Activated CD4-positive, alpha-beta T cell treated with anti-CD3 and anti-CD28 coated beads for 36 hours (primary cell): ENCODE data around the gene SEL1L2. TPM values are rescaled to one million over a fixed set of nuclear protein-coding genes. Genes with fewer than 3 reads are reported as not detected.

ENCODE experiments used
- ATAC-seq: fragments of 200-7000 bp; cut with Tn5 transposase; one replicate; pipeline ENCODE4 v1.10.0; 2021; ENCODE audit warnings: mild to moderate bottlenecking, moderate library complexity
- CTCF ChIA-PET: fragments of 350-600 bp; sonication (Branson Sonifier 250); formaldehyde crosslinking; loops from one replicate; lab custom pipeline; 2021; ENCODE audit warnings: antibody characterized with exemption; lab: Charles Lee
- POLR2A ChIA-PET: fragments of 350-600 bp; sonication (Branson Sonifier 250); formaldehyde crosslinking; loops from one replicate; lab custom pipeline; 2021; ENCODE audit warnings: antibody characterized with exemption, inconsistent platforms; lab: Charles Lee
- DNase-seq: peaks from one replicate; pipeline ENCODE4 v3.0.0-alpha.2; 2020
- H3K27ac Mint-ChIP-seq: one replicate; pipeline ENCODE4 v1.8.0; 2021; ENCODE audit warnings: mixed read lengths
- H3K27me3 Mint-ChIP-seq: one replicate; pipeline ENCODE4 v1.8.0; 2021; ENCODE audit warnings: mixed read lengths
- H3K36me3 Mint-ChIP-seq: one replicate; pipeline ENCODE4 v1.8.0; 2021; ENCODE audit warnings: low read depth, mixed read lengths
- H3K4me1 Mint-ChIP-seq: one replicate; pipeline ENCODE4 v1.8.0; 2021; ENCODE audit warnings: mixed read lengths
- H3K4me3 Mint-ChIP-seq: one replicate; pipeline ENCODE4 v1.8.0; 2021; ENCODE audit warnings: mild to moderate bottlenecking, moderate library complexity, mixed read lengths
- H3K9me3 Mint-ChIP-seq: one replicate; pipeline ENCODE4 v1.8.0; 2021; ENCODE audit warnings: low read depth, mixed read lengths
- intact Hi-C, 2 experiments: fragments of 100-400 bp; cut with DNase I in 1 of 2; cut with micrococcal nuclease in 1 of 2; formaldehyde crosslinking; loops; one replicate each; pipeline versions ENCODE4 v1.14.2 to v1.15.1; 2022 to 2024; cut with DNase I, micrococcal nuclease
- total RNA-seq, 2 experiments: library from RNA; stranded (reverse); gene quantifications; one replicate each; pipeline ENCODE4 v1.2.3, GENCODE V29; 2021

Gene SEL1L2
- total RNA-seq, 2 experiments from 2014 or later, result not detected

DNA sequence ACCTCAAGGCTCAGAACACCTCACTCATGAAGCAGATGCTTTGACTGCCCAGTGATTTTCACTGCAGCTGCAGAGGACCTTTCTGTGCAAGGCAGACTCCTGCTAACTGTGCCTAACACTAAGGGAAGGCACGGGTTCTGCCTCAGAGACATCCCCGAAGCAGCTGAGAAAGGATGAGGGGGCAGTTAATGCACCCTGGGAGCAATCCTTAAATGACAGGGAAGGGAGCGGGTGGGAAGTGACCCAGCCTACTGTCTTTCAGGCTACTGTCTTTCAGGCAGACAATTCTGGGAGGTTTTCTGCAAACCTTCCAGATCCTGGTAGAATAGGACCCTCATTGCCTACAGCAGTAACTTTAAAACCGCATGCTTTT, 150.3 kb downstream of the SEL1L2 start:
- Mint-ChIP-seq H3K9me3 (no peaks in the 10 kb centered on the region), H3K4me1 (no peaks in the 10 kb centered on the region), H3K27me3 (peaks cover 10% of the 10 kb centered on the region), H3K4me3 (no peak overlapping the region), H3K27ac (no peak overlapping the region), H3K36me3 (no peaks in the 10 kb centered on the region)
- intact Hi-C loops, result loop anchor here in 1 of 2 experiments (10.0 kb wide), 1 partner anchor 65 kb away; no protein-coding TSS in a partner anchor
- ChIA-PET CTCF (no interaction called here), POLR2A (no interaction called here)
- DNase-seq (no peak), ATAC-seq (no peak)

DNA sequence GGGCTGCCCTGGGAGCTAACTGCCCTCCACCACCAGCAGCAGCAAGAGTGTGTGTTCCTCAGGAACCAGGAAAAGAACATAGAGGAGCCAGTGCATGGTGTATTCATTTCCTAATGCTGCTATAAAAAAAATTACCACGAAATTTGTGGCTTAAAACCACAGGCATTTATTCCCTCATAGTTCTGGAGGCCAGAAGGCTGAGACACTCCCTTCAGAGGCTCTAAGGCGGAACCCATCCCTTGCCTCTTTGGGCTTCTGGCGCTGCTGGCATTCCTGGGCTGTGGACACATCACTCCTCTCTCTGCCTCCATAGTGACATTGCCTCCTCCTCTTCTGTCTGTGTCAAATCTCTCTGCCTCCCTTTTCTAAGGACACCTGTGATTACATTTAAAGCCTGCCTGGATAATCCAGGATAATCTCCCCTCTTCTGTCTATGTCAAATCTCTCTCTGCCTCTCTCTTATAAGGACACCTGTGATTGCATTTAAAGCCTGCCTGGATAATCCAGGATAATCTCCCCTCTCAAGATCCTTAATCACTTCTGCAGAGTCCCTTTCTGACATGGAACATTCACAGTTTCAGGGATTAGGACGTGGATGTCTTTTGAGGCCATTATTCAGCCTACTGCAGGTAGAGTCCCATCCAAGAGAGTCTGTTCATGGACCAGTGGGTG, 150.9 kb downstream of the SEL1L2 start:
- intact Hi-C loops, result loop anchor here in 1 of 2 experiments (10.0 kb wide), 1 partner anchor 65 kb away; no protein-coding TSS in a partner anchor
- Mint-ChIP-seq H3K9me3 (no peaks in the 10 kb centered on the region), H3K4me3 (no peak overlapping the region), H3K4me1 (no peaks in the 10 kb centered on the region), H3K27me3 (peaks cover 10% of the 10 kb centered on the region), H3K27ac (no peak overlapping the region), H3K36me3 (no peaks in the 10 kb centered on the region)
- ATAC-seq (no peak), DNase-seq (no peak)
- POLR2A ChIA-PET, result no interaction called here
- CTCF ChIA-PET, result interaction anchor here (1.0 kb wide), 1 partner anchor 214 kb away, joined by 3 read pairs; no protein-coding TSS in a partner anchor

DNA sequence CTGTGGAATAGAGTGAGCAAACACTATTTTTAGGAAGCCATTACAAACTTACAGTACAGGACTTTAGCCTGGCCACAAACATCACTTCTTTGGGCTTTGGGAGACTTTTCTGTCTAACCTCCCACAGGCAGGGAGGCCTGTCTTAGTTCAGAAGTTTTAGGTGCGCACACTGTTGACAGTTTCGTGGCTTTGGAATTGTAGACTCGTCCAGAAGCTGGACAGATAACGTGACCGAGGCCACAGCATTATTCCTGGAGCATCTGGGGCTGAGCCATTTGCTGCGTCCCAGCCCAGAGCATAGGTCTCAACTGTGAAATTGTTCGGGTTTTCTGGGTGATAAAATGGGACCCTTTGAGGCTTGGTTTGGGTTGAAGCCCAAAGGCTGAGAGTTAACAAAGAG, 151.8 kb downstream of the SEL1L2 start:
- no peaks in the 10 kb centered on the region for H3K36me3 Mint-ChIP-seq
- ATAC-seq (no peak), DNase-seq (no peak)
- no peak overlapping the region for H3K4me3 Mint-ChIP-seq
- POLR2A ChIA-PET, result no interaction called here
- no peak overlapping the region for H3K27ac Mint-ChIP-seq
- intact Hi-C loops, result no loop called here
- CTCF ChIA-PET, result interaction anchor here (1.0 kb wide), 1 partner anchor 215 kb away, joined by 3 read pairs; no protein-coding TSS in a partner anchor
- H3K4me1 Mint-ChIP-seq, result no peaks in the 10 kb centered on the region
- H3K9me3 Mint-ChIP-seq, result no peaks in the 10 kb centered on the region
- peaks cover 10% of the 10 kb centered on the region for H3K27me3 Mint-ChIP-seq

DNA sequence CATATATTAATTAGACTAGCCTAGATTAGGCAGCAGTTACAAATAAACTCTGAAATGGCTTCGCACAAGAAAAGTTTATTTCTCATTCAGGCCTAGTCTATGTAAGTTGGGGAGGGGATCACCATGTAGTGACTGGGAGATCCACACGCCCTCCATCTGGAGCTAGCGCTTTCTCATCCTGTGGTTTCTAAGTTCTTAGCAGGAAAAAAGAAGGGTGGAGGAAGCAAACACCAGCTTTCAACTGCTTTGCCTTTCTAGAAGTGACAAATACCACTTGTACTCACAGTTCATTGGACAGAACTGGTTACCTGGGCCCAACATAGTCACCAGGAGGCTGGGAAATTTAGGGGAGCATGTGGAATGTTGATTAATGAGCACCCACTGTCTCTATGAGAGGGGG, 158.9 kb downstream of the SEL1L2 start:
- H3K27ac Mint-ChIP-seq, result no peak overlapping the region
- CTCF ChIA-PET, result interaction anchor here (0.7 kb wide), 1 partner anchor 28 kb away, joined by 3 read pairs; no protein-coding TSS in a partner anchor
- intact Hi-C loops, result no loop called here
- H3K36me3 Mint-ChIP-seq, result no peaks in the 10 kb centered on the region
- ATAC-seq, result no peak
- H3K4me3 Mint-ChIP-seq, result no peak overlapping the region
- H3K4me1 Mint-ChIP-seq, result no peaks in the 10 kb centered on the region
- no peak for DNase-seq
- peaks cover 16% of the 10 kb centered on the region for H3K27me3 Mint-ChIP-seq
- H3K9me3 Mint-ChIP-seq, result no peaks in the 10 kb centered on the region
- POLR2A ChIA-PET, result no interaction called here

DNA sequence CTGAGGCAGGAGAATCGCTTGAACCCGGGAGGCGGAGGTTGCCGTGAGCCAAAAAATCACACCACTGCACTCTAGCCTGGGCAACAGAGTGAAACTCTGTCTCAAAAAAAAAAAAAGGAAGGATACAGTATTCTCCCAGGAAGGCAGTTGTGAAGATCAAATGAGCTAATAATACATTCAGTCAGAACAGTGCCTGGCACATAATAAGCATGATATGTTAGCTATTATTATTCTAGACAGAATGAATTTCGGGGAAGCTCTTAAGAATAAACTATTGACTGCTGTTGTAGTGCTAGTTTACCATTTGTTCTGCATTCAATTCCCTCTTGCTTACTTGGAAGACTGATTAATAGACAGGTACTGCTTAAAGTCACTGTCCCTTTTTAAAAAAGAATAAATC, 164.9 kb downstream of the SEL1L2 start:
- ATAC-seq (no peak), DNase-seq (no peak)
- peaks cover 3% of the 10 kb centered on the region for H3K36me3 Mint-ChIP-seq
- H3K4me1 Mint-ChIP-seq, result no peaks in the 10 kb centered on the region
- no peak overlapping the region for H3K4me3 Mint-ChIP-seq
- intact Hi-C loops, result loop anchor here in 1 of 2 experiments (10.0 kb wide), 1 partner anchor 119 kb away; no protein-coding TSS in a partner anchor
- CTCF ChIA-PET, result interaction anchor here (1.1 to 1.6 kb wide), 2 partner anchors 16 to 229 kb away, joined by 3 to 7 read pairs; no protein-coding TSS in a partner anchor
- no peaks in the 10 kb centered on the region for H3K9me3 Mint-ChIP-seq
- no peak overlapping the region for H3K27ac Mint-ChIP-seq
- peaks cover 8% of the 10 kb centered on the region for H3K27me3 Mint-ChIP-seq
- POLR2A ChIA-PET, result no interaction called here

DNA sequence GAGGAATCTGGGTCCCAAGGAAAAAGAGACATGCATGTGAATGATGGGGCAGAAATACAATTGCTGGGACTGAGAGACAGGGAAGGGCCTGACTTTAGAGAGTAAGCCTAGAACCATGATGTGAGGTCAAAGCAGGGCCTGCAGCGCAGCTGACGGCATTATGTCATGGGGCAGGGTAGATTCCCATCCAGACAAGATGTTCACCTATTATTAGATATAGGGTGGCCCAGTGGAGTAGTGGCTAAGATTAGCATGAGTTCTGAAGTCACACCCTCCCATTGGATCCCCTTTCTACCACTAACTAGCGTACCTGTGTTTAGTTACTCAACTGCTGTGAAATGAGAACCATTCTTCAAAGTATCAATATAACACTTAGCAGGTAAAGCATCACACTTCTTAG, 166.0 kb downstream of the SEL1L2 start:
- no peaks in the 10 kb centered on the region for H3K4me1 Mint-ChIP-seq
- DNase-seq (no peak), ATAC-seq (no peak)
- no peak overlapping the region for H3K27ac Mint-ChIP-seq
- peaks cover 3% of the 10 kb centered on the region for H3K36me3 Mint-ChIP-seq
- no peak overlapping the region for H3K4me3 Mint-ChIP-seq
- H3K27me3 Mint-ChIP-seq, result peaks cover 5% of the 10 kb centered on the region
- ChIA-PET POLR2A (no interaction called here), CTCF (interaction anchor here (1.0 to 1.6 kb wide), 3 partner anchors 17 to 230 kb away, joined by 3 to 7 read pairs (median 3); no protein-coding TSS in a partner anchor)
- H3K9me3 Mint-ChIP-seq, result no peaks in the 10 kb centered on the region
- intact Hi-C loops, result loop anchor here in 1 of 2 experiments (10.0 kb wide), 1 partner anchor 120 kb away; no protein-coding TSS in a partner anchor

DNA sequence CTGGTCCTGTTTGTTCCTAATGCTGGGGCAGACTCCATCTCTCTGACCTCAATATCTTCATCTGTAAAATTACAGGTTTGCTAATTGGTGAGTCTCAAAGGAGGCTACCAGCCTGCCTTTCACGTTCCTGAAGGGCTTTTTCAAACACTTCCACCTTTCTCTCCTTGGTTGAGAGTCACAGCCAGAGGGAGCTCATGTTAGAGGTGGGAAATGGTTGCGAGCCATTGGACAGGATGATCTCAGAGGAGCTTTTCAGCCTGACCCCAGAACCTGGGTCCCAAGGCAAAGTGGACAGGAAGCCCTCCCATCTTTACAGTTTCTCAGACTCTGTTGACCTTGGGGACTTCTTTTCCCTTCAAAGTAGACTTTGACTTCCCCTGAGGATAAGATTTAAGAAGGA, 168.0 kb downstream of the SEL1L2 start:
- POLR2A ChIA-PET, result no interaction called here
- H3K9me3 Mint-ChIP-seq, result no peaks in the 10 kb centered on the region
- intact Hi-C loops, result loop anchor here in 1 of 2 experiments (10.0 kb wide), 1 partner anchor 122 kb away; no protein-coding TSS in a partner anchor
- peaks cover 11% of the 10 kb centered on the region for H3K4me1 Mint-ChIP-seq
- CTCF ChIA-PET, result no interaction called here
- ATAC-seq, result no peak
- H3K36me3 Mint-ChIP-seq, result peaks cover 10% of the 10 kb centered on the region
- no peak overlapping the region for H3K27ac Mint-ChIP-seq
- no peak for DNase-seq
- H3K27me3 Mint-ChIP-seq, result peaks cover 3% of the 10 kb centered on the region
- H3K4me3 Mint-ChIP-seq, result no peak overlapping the region

DNA sequence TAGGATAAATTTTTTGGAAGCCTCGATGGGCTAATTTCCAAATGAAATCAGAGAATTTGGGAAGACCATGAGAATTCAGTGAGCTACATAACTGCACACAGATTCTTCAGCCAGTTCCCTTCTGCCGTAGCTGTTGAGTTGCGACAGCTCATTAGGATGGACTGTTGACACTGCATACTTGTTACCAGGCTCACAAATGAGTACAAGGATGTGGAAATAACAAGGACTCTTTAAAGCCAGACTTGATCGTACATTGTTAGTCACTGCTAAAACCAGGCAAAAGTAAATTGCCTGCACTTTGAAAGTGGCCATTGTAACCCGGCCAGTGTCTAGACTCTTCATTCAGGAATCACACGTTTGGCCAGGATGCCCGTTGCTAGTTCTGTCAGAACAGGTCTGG, 168.5 kb downstream of the SEL1L2 start:
- H3K36me3 Mint-ChIP-seq, result peaks cover 14% of the 10 kb centered on the region
- intact Hi-C loops, result loop anchor here in 1 of 2 experiments (10.0 kb wide), 1 partner anchor 123 kb away; no protein-coding TSS in a partner anchor
- CTCF ChIA-PET, result no interaction called here

DNA sequence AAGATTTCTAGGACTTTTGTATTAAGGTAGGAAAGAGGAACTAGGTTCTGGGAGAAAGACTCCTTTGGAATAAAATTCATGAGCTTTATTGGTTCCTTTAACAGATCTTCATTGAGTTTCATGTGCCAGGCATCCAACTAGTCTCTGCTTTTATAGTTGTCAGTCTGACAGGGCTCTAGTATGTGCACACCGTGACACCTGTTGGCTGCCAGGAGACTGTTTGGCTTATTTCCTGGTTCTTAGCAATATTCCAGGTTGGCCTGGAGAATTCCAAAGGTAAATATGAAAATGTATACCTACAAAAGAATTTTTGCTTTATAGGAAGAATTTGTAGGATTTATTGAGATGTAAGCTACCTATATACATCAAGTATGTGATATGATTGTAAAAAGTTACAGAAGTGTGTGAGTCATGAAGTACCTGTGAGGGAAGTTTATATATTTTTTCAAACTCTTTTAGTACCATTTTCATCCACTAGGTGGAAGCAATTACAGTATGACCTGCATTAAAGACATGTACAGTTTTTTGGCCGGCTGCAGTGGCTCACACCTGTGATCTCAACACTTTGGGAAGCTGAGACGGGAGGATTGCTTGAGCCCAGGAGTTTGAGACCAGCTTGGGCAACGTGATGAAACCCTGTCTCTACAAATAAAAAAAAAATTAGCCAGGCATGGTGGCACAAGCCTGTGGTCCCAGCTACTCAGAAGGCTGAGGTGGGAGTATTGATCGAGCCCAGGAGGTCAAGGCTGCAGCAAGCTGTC, 170.3 kb downstream of the SEL1L2 start:
- Mint-ChIP-seq H3K4me3 (no peak overlapping the region), H3K36me3 (peaks cover 24% of the 10 kb centered on the region), H3K9me3 (no peaks in the 10 kb centered on the region), H3K27me3 (no peaks in the 10 kb centered on the region), H3K4me1 (peaks cover 26% of the 10 kb centered on the region), H3K27ac (no peak overlapping the region)
- intact Hi-C loops, result loop anchor here (1.0 to 10.0 kb wide), 2 partner anchors 125 to 235 kb away; no protein-coding TSS in a partner anchor
- CTCF ChIA-PET, result interaction anchor here (0.7 to 3.4 kb wide), 13 partner anchors 10 to 704 kb away, joined by 3 to 19 read pairs (median 4); partner anchors contain the start of genes ESF1 and NDUFAF5
- DNase-seq (peak; percentile 28), ATAC-seq (peak; percentile 67)
- POLR2A ChIA-PET, result no interaction called here

More for the DNA sequence above, 168.5 kb downstream of the SEL1L2 start:
- no peak overlapping the region for H3K27ac Mint-ChIP-seq
- POLR2A ChIA-PET, result no interaction called here
- H3K9me3 Mint-ChIP-seq, result no peaks in the 10 kb centered on the region
- H3K27me3 Mint-ChIP-seq, result no peaks in the 10 kb centered on the region
- ATAC-seq (no peak), DNase-seq (no peak)
- H3K4me1 Mint-ChIP-seq, result peaks cover 16% of the 10 kb centered on the region
- no peak overlapping the region for H3K4me3 Mint-ChIP-seq

DNA sequence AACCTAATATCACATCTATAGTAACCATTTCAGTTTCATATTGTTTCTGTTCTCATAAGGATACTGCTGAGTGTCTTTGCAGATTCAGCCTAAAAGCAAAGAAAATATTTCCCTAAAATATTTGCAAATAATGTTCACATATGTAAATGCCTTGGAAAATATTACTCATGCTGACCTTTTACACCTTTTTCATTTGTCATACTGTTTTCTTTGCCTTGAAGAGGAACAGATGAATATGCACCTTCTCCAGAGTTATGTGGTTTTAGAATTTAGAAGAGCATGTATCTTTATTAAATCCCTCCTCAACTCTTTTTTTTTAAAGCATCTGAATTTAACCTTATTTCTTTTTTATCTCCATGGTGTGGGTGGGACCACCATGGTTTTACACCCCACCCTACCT, 173.1 kb downstream of the SEL1L2 start:
- ChIA-PET CTCF (interaction anchor here (1.2 to 2.7 kb wide), 5 partner anchors 9 to 25 kb away, joined by 3 to 8 read pairs (median 3); no protein-coding TSS in a partner anchor), POLR2A (no interaction called here)
- H3K27ac Mint-ChIP-seq, result peak overlapping the region; percentile 89
- H3K4me1 Mint-ChIP-seq, result peaks cover 26% of the 10 kb centered on the region
- no peaks in the 10 kb centered on the region for H3K9me3 Mint-ChIP-seq
- DNase-seq, result no peak
- peaks cover 35% of the 10 kb centered on the region for H3K36me3 Mint-ChIP-seq
- intact Hi-C loops, result loop anchor here (2.0 kb wide), 1 partner anchor 33 kb away; the partner anchor contains the start of genes ESF1 (in 2 of the 2) and NDUFAF5 (in 2 of the 2)
- H3K27me3 Mint-ChIP-seq, result no peaks in the 10 kb centered on the region
- H3K4me3 Mint-ChIP-seq, result no peak overlapping the region
- peak; percentile 40 for ATAC-seq

DNA sequence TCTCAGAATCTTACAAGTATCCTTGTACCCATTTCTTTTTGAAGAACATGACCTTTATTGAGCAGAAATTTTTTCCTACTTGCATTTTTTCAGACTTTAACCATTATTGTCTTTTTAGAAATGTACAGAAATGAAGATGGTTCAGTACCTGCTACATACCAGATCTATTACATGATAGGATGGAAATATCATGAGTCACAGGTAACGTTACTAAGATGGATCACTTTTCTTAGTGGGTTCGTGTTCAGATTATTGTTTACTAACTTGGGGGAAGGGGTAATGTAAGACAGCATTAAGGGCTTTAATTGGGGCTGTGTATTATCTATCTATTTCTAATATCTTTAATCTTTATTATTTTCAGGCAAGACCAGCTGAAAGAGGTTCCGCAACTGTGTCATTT, 173.7 kb downstream of the SEL1L2 start:
- Mint-ChIP-seq H3K4me1 (peaks cover 26% of the 10 kb centered on the region), H3K27ac (peak overlapping the region; percentile 76), H3K27me3 (no peaks in the 10 kb centered on the region), H3K4me3 (no peak overlapping the region), H3K9me3 (no peaks in the 10 kb centered on the region), H3K36me3 (peaks cover 35% of the 10 kb centered on the region)
- POLR2A ChIA-PET, result no interaction called here
- ATAC-seq, result peak; percentile 62
- CTCF ChIA-PET, result interaction anchor here (0.5 to 2.7 kb wide), 3 partner anchors 11 to 64 kb away, joined by 3 to 8 read pairs (median 3); no protein-coding TSS in a partner anchor
- DNase-seq, result no peak
- intact Hi-C loops, result loop anchor here (2.0 kb wide), 1 partner anchor 32 kb away; the partner anchor contains the start of genes ESF1 (in 2 of the 2) and NDUFAF5 (in 2 of the 2)
